HG03066 (cell line): ENCODE results near the gene SCGB1A1.
"Not testable (repeated sequence)": the region's sequence is repeated elsewhere in the genome, so short reads cannot be mapped to it uniquely, and the experiment has no call there.

Source experiments
- ATAC-seq: cut with Tn5 transposase; IDR thresholded peaks from one replicate; pipeline ENCODE4 v1.9.1; 2021; ENCODE audit warnings: low read depth; ENCODE audit not compliant: unreplicated experiment

The SCGB1A1 gene

GRCh38 chr11:62444835-62445234 is 26.0 kb downstream of the SCGB1A1 start:
- no peak for ATAC-seq

- no peak for ATAC-seq
These were observed 26.5 kb downstream of the SCGB1A1 start for GRCh38 chr11:62445314-62445740.

GRCh38 chr11:62446091-62446490 is 27.3 kb downstream of the SCGB1A1 start:
- ATAC-seq, result no peak

- no peak for ATAC-seq
These were observed 30.6 kb downstream of the SCGB1A1 start for GRCh38 chr11:62449451-62449851.

GRCh38 chr11:62449912-62450311 is 31.1 kb downstream of the SCGB1A1 start:
- ATAC-seq, result not testable (repeated sequence)

- ATAC-seq, result no peak
These were observed 31.9 kb downstream of the SCGB1A1 start for GRCh38 chr11:62450543-62451240.

GRCh38 chr11:62451241-62451621 is 32.4 kb downstream of the SCGB1A1 start:
- no peak for ATAC-seq

- ATAC-seq, result no peak
These were observed 33.4 kb downstream of the SCGB1A1 start for GRCh38 chr11:62452261-62452660.

- ATAC-seq, result no peak
These were observed 34.1 kb downstream of the SCGB1A1 start for GRCh38 chr11:62452839-62453468.

- ATAC-seq, result no peak
These were observed 37.8 kb downstream of the SCGB1A1 start for GRCh38 chr11:62456630-62457029.

- no peak for ATAC-seq
These were observed 38.6 kb downstream of the SCGB1A1 start for GRCh38 chr11:62457478-62457877.

- ATAC-seq, result no peak
These were observed 39.6 kb downstream of the SCGB1A1 start for GRCh38 chr11:62458212-62459002.

GRCh38 chr11:62459080-62459479 is 40.2 kb downstream of the SCGB1A1 start:
- no peak for ATAC-seq

- ATAC-seq, result no peak
These were observed 43.1 kb downstream of the SCGB1A1 start for GRCh38 chr11:62461740-62462507.

- no peak for ATAC-seq
These were observed 43.7 kb downstream of the SCGB1A1 start for GRCh38 chr11:62462508-62462892.

GRCh38 chr11:62463121-62463542 is 44.3 kb downstream of the SCGB1A1 start:
- no peak for ATAC-seq

- ATAC-seq, result no peak
These were observed 45.8 kb downstream of the SCGB1A1 start for GRCh38 chr11:62464655-62465054.

- no peak for ATAC-seq
These were observed 47.6 kb downstream of the SCGB1A1 start for GRCh38 chr11:62466444-62466843.

- ATAC-seq, result no peak
These were observed 49.7 kb downstream of the SCGB1A1 start for GRCh38 chr11:62468577-62468976.

- ATAC-seq, result no peak
These were observed 52.8 kb downstream of the SCGB1A1 start for GRCh38 chr11:62471603-62472002.
